HG03342 (cell line): ENCODE measurements around the gene ABCA12.

ENCODE experiments used
- ATAC-seq: cut with Tn5 transposase; IDR thresholded peaks from one replicate; pipeline ENCODE4 v1.9.1; 2021; ENCODE audit warnings: mild to moderate bottlenecking, moderate library complexity; ENCODE audit not compliant: unreplicated experiment

Gene ABCA12

GRCh38 chr2:214987261-214987660, 151.2 kb downstream of the ABCA12 start:
- no peak for ATAC-seq

- ATAC-seq = no peak
Measured at GRCh38 chr2:214985619-214986018, 152.8 kb downstream of the ABCA12 start.

DNA sequence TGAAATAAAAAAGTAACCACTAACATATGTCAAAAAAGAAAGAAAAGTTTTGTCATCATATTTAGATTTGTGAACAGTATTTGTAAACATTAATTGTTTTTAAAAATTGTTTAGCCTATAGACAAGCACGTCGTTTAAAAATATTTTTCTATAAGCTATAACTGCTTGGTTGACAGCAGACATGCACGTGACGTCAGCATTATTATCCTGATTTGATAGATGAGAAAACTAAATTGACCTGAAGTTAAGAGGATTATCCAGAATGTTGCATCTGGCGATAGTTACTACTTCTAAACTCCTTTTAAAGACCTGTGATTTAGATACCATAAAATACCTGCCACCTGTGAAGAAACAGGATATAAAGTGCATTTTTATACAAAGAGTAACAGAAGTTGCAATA, 172.0 kb downstream of the ABCA12 start:
- no peak for ATAC-seq

GRCh38 chr2:214960677-214961076, 177.7 kb downstream of the ABCA12 start:
- no peak for ATAC-seq

DNA sequence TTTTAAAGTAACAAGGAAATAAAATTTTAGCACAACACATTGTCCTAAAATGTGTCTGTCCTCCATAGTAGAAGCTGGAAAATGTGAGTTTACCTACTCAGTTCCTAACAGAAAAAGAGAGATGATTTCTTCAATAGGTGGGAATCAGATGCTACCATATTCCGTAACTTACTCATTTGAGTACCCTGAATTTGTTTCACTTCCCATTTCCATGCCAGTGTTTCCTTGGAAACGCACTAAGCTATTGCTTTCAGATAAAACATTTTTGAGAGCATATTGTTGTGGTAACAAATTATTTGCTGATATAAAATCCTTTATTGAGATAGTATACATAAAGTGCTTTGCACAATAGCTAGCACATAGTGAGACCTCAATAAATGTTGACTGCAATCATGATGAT, 191.5 kb downstream of the ABCA12 start:
- ATAC-seq = no peak

DNA sequence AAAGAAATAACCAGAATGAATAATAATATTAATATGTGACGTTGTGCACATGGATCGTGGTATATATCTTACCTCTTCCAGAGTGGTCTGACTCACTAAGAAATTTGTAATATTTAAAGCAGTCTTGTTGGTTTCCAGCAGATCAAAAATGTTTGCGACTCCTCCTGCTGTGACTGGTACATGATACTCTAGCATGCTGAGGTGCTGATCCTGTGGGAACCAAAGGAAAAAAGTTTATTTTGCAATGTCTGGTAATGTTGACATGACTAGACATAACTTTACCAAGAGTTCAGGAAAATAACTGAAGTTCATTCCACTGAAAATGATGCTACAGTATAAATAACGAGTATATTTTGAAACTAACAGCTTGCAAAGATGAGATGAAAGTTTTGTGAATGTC, 204.4 kb downstream of the ABCA12 start:
- no peak for ATAC-seq

GRCh38 chr2:214904634-214905033, 233.8 kb downstream of the ABCA12 start:
- ATAC-seq = no peak

- no peak for ATAC-seq
Measured at GRCh38 chr2:214904176-214904575, 234.2 kb downstream of the ABCA12 start.

- ATAC-seq = no peak
Measured at GRCh38 chr2:214902286-214902685, 236.1 kb downstream of the ABCA12 start.

DNA sequence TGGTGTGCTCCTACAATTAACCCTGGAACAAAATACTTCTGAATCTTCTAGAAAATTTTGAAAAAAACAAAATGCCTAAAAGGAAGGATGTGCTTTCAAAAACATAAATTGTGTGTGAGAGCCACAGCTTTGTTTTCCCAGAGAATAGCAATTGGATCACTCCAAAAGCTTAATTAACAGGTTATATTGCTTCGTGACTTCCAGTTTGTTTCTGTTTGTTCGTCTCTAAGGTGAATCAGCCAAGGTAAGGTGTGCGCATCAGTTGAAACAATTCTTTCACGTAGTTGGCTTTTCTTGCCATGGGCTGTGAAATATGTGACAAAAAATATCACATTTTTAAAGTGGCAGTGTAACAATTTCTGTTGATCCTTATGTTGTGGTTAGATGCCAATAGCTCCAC, 238.7 kb downstream of the ABCA12 start:
- no peak for ATAC-seq

- no peak for ATAC-seq
Measured at GRCh38 chr2:214896274-214896673, 242.2 kb downstream of the ABCA12 start.

- no peak for ATAC-seq
Measured at GRCh38 chr2:214895469-214895868, 243.0 kb downstream of the ABCA12 start.

- no peak for ATAC-seq
Measured at GRCh38 chr2:214889301-214889700, 249.1 kb downstream of the ABCA12 start.

DNA sequence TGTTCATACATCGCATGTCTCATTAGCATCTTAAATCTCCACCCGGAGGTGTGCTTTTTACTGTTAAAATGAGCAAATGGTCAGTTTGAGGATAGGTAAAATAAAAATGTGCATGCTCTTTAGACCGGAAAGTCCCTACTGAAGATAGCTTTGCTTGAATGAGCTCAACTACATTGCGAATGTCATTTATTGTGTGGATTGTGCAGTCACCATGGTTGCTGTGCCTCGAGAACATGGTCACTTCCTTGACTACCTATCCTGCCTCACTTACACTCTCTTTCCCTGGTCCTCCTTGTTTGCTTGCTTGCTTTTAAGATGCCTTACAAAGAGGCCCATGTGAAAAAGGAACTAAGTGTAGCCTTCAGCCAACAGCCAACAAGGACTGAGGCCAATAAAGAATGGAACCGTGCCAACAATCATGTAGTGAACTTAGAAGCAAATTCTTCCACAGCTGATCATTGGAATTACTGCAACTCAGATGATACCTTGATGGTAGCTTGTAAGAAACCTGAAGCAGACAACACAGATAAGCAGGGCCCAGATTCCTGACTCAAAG, 256.7 kb downstream of the ABCA12 start:
- no peak for ATAC-seq
